Cerebellar nuclear complex (tissue), 1 donor: Measurements from ENCODE around the gene MC1R.
A peak's percentile ranks its signal among the peaks of the same experiment; 100 is the strongest.
"Not testable (repeated sequence)": the region's sequence is repeated elsewhere in the genome, so short reads cannot be mapped to it uniquely, and the experiment has no call there.

Source experiments
- DNase-seq, 2 experiments: peaks; one replicate each; lab custom pipeline; 2025; lab: John Stamatoyannopoulos, UW

The MC1R gene

DNA sequence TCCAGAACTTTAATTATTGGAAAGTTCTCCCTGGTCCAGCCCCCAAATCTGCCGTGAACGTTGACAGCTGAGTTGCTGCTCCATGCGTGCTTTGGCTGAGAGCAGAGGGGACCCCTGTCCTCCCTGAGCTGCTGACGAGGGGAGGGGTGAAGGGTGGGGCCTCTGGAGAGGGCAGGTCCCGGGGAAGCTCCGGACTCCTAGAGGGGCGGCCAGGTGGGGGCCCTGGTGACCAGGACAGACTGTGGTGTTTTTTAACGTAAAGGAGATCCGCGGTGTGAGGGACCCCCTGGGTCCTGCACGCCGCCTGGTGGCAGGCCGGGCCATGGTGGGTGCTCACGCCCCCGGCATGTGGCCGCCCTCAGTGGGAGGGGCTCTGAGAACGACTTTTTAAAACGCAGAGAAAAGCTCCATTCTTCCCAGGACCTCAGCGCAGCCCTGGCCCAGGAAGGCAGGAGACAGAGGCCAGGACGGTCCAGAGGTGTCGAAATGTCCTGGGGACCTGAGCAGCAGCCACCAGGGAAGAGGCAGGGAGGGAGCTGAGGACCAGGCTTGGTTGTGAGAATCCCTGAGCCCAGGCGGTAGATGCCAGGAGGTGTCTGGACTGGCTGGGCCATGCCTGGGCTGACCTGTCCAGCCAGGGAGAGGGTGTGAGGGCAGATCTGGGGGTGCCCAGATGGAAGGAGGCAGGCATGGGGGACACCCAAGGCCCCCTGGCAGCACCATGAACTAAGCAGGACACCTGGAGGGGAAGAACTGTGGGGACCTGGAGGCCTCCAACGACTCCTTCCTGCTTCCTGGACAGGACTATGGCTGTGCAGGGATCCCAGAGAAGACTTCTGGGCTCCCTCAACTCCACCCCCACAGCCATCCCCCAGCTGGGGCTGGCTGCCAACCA lies at the start of gene MC1R:
TSS of gene MC1R (plus strand) at position 410 of the 895 bp plus-strand sequence. CDS start at position 807, 397 bp downstream.
- DNase-seq: no peak

DNA sequence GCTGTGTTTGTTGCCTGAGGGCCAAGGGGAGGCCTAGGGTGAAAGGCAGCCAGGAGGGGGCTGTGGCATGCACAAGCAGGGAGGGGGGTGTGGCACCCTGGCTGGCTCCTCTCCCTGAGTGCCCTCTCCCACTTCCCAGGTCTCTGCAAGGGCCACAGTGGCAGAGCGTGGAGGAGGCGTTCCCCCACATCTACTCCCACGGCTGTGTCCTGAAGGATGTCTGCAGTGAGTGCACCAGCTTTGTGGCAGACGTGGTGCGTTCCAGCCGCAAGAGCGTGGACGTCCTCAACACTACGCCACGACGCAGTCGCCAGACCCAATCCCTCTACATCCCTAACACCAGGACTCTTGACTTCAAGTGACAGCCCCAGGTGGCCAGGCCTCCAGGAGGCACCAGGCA lies 48.8 kb upstream of the MC1R start:
- DNase-seq: no peak

DNA sequence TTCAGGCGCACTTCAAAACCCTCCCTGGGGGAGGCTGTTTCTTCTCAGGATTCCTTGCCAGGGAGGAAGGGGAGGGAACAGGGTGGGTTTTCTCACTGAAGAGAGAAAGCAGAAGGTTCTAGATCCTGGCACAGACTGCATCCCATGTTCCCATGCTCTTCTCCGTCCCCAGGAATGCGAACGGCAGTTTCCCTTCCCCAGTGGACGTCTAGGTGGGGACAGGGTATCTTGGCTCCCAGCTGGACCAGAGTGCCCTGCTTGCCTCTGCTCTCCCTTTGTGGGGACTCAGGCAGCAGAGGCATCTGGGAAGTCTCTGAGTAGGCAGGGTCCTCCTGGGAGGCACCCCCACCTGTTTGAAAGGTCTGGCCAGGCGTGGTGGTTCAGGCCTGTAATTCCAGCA lies 48.2 kb upstream of the MC1R start:
- no peak for DNase-seq

DNA sequence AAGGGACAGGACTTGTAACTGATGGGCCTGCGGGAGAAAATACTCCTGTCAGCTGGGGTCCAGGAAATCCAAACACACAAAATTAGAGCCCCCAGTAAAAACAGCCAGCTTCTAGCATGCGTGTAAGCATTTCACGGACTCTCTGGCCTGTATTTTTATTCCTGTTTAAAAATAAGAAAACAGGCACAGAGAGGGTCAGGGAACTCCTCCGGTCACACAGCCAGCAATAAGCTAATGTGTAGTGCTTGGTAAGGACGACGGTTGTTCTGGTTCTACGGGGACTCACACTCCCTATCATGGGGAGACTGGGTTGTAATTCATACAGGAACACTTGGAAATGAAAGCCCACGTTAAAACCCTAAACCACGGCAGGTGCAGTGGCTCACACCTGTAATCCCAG lies 46.8 kb upstream of the MC1R start:
- no peak for DNase-seq

DNA sequence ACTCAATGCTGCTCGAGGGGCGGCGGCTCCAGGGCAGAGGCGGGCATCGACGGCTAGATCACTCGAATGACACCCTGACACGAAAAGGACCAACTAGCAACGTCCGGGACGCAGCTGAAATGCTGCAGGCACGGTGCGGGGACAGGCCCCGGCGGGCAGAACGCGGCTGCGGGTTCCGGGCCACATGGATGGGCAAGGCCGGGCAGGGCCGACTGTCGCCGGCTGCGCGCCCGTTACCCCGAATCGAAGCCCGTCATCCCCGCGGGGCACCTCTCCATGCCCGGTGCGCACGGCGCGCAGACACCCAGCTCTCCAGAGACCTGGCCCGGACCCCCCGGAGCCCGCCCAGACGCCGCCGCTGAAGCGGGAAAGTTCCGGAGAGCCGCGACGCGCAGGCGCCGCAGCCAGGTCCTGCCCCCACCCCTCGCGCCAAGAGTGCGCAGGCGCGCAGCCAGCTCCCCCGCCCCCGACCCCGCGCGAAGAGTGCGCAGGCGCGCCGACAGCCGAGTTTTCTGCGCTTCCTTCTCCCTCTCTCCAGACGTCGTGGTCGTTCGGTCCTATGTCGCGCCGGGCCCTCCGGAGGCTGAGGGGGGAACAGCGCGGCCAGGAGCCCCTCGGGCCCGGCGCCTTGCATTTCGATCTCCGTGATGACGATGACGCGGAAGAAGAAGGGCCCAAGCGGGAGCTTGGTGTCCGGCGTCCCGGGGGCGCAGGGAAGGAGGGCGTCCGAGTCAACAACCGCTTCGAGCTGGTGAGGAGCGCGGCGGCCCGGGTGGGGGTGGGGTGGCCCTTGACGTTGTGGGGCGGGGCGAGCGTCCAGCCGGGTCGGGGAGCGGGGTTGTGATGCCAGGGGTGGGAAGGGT lies 45.3 kb upstream of the MC1R start, which contains the start of gene TCF25:
TSS of gene TCF25 (plus strand) at position 484 of the 863 bp plus-strand sequence. CDS start at position 560, 76 bp downstream.
- peak in 1 of 2 experiments; percentile 59 for DNase-seq

DNA sequence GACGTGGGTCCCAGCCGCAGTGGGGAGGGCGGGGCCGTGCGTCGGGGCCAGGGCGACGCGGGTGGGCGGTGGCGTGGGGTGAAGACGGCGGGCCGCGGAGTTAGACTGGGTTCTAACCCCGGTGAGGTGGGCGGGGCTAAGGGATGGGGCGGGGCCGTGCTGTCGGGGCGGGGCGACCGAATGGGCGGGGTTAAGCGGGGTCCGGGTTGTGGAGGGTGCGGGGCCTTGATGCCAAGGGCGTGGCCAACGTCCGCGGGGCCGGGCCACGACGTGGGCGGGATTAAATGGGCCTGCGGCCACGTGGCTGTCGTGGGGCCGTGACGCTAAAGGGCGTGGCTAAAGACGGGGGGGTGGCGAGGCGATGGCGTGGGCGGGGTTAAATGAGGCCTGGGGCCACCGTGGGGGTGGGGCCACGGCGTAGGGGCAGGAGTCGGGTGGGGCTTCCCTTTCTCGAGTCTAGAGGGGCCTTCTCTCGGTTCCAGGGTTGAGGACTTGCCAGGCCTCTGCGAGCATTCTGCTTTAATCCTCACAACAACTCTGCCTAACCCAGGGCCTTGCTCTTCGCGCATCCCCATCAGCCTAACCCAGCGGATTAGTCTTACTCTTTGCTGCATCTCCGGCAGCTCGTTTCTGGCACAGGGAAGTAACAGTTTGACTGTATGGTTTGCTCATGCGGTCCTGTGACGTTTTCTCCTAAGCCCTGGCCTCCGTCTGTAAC lies 44.5 kb upstream of the MC1R start:
- peak in 1 of 2 experiments; percentile 62 for DNase-seq

DNA sequence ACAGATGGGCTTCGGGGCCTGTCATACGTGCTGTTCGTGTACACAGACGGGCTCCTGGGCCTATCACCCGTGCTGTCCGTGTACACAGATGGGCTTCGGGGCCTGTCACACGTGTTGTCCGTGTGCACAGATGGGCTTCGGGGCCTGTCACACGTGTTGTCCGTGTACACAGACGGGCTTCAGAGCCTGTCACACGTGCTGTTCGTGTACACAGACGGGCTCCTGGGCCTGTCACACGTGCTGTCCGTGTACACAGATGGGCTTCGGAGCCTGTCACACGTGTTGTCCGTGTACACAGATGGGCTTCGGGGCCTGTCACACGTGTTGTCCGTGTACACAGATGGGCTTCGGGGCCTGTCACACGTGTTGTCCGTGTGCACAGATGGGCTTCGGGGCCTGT lies 39.5 kb upstream of the MC1R start:
- DNase-seq: not testable (repeated sequence)

DNA sequence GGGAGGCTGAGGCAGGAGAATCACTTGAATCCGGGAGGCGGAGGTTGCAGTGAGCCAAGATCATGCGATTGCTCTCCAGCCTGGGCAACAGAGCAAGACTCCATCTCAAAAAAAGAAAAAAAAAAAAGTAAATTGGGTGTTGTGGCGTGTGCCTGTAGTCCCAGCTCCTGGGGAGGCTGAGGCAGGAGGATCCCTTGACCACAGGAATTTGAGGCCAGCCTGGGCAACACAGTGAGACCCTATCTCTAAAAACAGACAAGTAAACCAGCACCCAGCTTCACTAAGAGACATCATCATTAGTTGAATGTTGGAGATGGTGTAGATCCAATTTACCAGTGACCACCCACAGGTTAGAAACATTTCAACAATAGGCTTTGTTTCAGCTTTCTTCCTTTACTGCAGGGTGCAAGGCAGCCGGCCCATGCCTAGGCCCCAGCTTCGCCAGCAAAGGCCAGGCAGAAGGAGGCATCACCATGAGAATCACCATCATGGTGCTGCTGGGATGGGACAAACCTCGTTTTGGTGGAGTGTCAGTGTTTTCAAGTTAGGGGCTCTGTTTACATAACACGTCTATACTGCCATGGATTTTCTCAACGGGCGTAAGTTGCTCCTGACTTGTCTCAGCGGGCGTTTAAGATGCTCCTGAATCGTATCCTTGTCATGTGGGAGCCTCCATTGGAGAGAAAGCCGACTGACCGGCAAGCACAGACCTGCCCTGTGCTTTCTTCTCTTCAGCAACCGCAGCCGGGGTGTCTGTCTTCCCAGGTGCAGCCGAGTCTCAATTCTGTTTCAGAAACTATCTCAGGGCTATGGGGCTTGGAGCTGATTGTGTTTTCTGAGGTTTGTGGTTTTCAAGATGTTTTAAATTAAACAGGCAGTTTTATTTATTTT lies 37.9 kb upstream of the MC1R start:
- no peak for DNase-seq

DNA sequence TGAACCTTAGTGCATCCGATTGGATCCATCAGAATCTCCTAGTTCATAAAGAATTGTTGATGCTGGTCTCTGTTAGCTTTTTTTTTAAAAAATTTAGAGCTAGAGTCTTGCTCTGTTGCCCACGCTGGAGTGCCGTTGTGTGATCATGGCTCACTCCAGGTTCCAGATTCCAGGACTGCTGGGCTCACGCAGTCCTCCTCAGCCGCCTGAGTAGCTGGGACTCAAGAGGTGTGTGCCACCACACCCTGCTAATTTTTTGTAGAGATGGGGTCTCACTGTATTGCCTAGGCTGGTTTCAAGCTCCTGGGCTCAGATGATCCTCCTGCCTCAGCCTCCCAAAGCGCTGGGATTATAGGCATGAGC lies 37.3 kb upstream of the MC1R start:
- DNase-seq: no peak

DNA sequence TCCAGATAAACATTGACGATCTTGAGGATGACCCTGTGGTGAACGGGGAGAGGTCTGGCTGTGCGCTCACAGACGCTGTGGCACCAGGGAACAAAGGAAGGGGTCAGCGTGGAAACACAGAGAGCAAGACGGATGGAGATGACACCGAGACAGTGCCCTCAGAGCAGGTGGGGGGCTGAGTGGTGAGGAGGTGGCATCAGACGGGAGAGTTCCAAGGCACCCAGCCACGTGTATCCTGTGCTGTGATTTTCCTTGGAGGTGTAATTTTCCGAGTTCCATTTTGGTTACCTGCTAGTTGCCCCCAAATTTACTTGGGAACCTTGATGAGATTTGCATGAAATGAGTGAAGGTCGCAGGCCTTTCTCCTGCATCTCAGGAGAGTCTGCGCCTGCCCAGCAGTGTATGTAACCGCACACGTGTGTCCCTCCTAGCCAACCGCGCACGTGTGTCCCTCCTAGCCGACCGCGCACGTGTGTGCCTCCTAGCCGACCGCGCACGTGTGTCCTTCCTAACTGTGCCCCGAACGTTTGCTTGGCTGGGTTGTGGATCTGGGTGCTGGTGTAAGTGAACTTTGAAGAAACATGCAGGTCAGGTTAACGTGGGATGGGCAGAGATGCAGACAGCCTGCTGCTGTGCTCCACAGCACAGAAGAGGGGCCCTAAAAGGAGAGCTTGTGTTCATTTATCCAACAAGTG lies 35.2 kb upstream of the MC1R start:
- no peak for DNase-seq

DNA sequence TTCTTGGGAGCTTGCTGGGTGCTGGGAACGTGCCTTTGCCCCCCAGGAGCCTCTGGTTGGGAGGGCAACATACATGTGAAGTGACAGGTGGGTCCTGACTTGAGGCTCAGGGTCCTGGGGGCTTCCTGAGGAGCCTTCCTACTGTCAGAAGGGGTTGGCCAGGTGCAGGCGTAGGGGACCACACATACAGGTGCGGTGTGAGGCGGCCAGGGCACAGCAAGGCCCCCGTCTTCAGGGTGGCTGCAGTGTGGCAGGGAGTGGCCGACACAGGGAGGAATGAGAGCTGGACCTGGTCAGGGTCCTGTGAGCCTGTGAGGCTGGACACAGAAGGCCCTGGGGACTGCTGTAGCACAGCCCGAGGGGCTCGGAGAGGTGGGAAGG lies 34.6 kb upstream of the MC1R start:
- DNase-seq: no peak

DNA sequence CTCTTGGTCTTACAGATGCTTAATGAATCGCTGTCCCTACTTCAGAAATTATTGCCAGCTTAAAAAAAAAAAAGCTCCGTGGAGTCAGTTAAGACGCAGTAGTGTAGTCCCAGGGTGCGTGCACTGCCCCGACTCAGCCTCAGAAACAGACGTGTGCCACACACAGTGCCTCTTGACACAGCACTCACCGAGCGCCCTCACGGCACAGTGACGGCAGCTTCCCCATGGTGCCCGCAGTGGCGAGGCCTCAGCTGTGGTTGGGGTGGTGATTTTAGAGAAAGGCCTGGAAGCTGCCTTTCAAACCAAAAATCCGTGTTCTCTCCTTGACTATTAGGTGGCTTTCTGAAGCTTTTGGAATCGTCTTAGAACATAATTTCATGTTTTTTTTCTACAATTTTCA lies 31.4 kb upstream of the MC1R start:
- no peak for DNase-seq

DNA sequence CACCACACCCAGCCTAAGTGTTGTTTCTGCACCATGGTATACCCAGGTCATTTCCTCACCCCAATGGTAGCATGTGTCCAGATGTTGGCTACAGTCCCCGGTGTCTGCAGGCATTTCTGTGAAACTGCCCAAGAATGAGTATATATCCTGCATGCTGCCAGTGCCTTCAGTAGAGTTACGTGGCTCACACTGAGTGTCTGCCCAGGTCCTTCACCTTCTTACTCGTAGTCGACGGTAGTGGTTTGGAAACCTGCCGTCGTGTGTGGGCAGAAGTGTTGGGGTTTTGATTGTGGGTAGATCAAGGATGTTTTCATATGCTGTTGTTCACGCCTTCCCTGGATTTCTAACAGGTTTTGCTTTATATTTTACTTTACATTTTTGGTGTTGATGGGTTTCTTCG lies 28.5 kb upstream of the MC1R start:
- no peak for DNase-seq

DNA sequence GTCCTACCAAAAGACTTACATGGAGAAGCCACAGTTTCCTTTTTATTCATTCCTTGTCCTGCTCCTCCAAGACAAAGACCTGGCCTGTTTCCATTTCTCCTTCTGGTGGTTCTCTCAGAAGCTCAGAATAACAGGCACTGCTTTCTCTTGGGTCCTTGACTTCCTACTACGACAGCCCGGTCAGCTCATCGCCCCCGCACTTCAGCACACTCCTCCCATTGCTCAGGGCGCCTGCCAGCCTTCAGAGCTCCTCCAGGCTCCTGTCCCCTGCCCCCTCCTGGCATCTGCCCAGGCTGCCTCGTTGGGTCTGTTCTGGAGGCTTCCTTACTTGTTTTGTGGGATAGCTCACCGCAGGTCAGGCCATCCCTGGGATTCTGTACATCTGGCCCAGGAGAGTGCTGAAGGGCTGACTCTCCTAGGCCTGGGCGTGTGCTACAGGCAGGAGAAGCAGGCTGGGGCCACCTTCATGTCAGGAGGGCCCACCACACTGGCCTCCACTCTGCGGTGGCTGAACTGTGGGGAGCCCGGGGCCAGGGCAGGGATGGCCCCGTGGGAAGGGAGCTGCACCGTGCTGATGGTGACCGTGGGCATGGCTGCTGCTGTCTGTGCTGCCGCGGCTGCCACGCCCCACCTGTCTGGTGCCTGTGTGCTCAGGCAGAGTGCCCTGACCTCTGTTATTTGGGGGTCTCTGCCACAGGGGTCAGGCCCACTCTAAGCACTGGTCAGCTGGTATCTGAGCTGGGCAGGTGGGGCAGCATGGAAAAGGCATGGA lies 27.6 kb upstream of the MC1R start:
- DNase-seq: no peak

DNA sequence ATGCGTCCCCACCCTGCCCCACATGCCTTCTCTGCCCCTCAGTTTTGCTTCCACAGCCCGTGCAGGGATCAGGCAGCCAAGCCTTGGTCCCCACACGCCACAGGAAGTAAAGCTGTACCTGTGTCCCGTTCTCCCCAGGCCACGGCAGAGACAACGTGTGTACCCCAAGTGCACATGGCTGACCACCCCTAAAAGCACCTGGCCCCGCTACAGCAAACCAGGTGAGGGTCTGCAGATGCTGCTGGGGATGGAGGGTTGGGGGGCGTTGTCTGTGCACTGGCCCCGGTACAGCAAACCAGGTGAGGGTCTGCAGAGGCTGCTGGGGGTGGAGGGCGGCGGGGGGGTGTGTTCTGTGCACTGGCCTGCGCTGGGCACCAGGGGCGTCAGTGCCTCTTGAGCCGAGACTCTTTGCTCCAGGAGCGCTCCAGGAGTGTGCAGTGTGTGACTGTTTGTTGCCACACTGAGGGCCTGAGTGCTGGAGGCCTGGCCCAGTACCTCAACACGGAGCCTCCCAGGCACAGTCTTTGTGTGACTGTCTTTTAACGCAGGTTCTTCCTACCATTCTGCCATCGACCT lies 26.5 kb upstream of the MC1R start:
- DNase-seq: no peak

DNA sequence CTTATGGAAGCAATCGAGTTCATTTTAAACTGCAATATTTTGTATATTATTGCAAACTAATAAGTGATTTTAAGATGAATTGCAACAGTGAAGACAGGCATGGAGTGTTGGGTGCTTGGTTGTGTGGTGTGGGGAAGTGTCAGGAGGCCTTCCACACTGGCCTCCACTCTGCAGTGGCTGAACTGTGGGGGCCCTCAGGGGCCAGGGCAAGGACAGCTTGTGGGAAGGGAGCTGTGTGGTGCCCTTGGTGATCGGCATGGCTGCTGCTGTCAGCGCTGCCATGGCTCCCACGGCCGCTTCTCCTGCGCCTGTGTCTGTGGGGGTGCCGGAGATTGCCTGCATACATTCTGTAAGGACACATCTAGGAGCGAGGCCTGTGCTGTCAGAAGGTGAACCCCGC lies 26.0 kb upstream of the MC1R start:
- DNase-seq: no peak

DNA sequence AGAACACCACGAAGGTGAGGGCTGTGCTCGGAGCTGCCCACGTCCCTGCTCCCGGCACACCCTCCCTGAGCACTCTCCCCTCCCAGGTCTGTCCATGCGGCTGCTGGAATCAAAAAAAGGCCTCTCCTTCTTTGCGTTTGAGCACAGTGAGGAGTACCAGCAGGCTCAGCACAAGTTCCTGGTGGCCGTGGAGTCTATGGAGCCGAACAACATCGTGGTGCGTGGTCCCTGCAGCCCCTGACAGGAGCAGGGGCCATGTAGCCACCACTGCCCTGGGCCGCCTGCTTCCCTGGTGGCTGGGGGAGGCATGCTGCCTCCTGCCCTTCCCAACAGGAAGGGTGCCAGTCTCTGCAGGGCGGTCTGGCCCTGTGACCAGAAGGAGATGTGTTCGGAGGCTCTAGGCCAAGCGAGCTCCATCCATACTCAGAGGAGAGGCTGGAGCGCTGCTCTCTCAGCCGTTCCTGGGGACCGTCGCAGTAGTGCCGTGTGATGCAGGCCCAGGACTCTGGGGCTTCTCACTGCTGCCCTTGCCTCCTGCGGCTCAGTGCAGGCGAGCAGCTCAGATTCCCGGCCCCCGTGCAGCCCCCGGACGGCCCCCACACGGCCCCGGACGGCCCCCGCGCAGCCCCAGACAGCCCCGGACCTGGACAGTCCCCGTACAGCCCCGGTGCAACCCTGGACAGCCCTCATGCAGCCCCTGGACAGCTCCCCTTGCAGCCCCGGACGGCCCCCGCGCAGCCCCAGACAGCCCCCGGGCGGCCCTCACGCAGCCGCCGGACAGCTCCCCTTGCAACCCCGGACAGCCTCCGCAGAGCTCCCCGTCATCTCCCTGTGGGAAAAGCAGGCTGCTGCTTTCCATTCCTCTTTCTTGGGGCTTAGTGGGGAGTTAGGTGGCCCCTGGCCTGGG lies 24.8 kb upstream of the MC1R start:
- DNase-seq: no peak

DNA sequence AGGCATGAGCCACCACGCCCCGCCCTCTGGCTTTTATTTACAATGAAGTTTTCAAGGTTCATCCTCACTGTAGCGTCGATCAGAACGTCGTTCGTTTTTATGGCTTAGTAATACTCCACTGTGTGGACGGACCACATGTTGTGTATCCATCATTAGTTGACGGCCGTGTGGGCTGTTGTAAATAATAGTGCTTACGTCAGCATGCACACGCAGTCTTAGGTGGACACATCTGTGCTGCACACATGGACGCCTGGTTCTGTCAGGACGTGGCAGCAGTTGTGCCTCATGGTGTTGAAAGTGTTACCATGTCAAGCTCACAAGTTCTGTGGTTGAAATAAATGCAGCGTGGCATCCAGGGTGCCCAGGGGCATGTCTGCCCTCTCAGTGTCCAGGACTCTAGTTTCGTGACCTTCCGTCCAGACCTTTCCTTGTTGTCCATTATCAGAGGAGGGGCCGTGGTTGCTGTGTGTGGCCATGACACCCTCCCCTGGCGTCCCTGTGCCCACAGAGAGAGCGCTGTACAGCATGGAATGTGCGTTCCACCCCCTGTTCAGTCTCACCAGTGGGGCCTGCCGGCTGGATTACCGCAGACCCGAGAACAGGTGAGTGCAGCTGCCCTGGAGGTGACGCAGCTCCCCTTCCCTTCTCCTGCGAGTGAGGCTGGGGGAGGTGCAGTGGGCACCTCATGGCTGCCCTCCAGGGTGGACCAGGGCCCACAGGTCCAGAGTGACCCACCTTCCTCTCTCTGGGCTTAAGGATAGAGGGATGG lies 23.0 kb upstream of the MC1R start:
- no peak for DNase-seq
